ENCODE data around the gene CLIC1. TPM values are rescaled to one million over a fixed set of nuclear protein-coding genes. Genes with fewer than 3 reads are reported as not detected.

The CLIC1 gene
- total RNA-seq, 1 experiment from 2014 or later = 374 TPM

DNA sequence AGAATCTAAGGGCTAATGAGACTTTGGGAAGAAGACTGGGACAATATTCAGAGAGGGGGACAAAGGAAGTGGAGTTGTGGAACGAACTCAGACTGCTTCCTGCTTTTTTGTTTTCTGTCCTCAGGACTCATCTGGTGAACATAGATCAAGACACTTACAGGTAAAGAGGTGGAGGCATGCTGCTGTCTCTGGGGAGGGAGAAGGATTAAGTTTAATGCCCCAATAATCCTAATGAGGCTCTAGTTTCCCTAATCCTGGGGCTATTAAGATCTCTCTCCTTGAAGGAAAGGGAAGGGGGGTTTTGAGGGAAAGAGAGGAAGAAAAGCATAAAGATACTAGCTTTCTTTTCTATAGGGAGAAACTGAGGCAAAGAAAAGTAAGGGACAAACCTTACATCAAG lies 8.1 kb upstream of the CLIC1 start:
- Histone ChIP-seq H3K36me3 (ENCODE audit: control insufficient read depth, insufficient read depth, low read length) (peaks cover 4% of the 10 kb centered on the region; the same call in 1 of the 2 replicates), H3K4me1 (peaks cover 13% of the 10 kb centered on the region), H3K4me3 (ENCODE audit: low read depth, low read length) (no peak overlapping the region), H3K9me3 (no peaks in the 10 kb centered on the region), H3K27me3 (replicated peaks; ENCODE audit: control insufficient read depth, insufficient read depth, low read length) (no peaks in the 10 kb centered on the region)
- Mint-ChIP-seq H3K4me1 (ENCODE audit: low read depth, unreplicated experiment) (peaks cover 6% of the 10 kb centered on the region), H3K9me3 (ENCODE audit: unreplicated experiment) (no peaks in the 10 kb centered on the region), H3K4me3 (ENCODE audit: unreplicated experiment) (no peak overlapping the region), H3K36me3 (ENCODE audit: insufficient read depth, unreplicated experiment) (peaks cover 38% of the 10 kb centered on the region), H3K27me3 (ENCODE audit: insufficient read depth, unreplicated experiment) (no peaks in the 10 kb centered on the region), H3K27ac (ENCODE audit: unreplicated experiment) (no peak overlapping the region)
- BruUV-seq (replicated peaks) = no TSS peak
- TF ChIP-seq, protein P1, sequence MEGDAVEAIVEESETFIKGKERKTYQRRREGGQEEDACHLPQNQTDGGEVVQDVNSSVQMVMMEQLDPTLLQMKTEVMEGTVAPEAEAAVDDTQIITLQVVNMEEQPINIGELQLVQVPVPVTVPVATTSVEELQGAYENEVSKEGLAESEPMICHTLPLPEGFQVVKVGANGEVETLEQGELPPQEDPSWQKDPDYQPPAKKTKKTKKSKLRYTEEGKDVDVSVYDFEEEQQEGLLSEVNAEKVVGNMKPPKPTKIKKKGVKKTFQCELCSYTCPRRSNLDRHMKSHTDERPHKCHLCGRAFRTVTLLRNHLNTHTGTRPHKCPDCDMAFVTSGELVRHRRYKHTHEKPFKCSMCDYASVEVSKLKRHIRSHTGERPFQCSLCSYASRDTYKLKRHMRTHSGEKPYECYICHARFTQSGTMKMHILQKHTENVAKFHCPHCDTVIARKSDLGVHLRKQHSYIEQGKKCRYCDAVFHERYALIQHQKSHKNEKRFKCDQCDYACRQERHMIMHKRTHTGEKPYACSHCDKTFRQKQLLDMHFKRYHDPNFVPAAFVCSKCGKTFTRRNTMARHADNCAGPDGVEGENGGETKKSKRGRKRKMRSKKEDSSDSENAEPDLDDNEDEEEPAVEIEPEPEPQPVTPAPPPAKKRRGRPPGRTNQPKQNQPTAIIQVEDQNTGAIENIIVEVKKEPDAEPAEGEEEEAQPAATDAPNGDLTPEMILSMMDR (IDR thresholded peaks at IDR 0.05; ENCODE audit: insufficient read depth in 1 of 2, low read depth in 1 of 2, low read length in 1 of 2, severe bottlenecking in 1 of 2, unreplicated experiment in 1 of 2) = no peak
- DNase-seq = no peak
- ChIA-PET CTCF (no interaction called here), POLR2A (no interaction called here)
- intact Hi-C loops (cut with micrococcal nuclease; ENCODE audit: unreplicated experiment) = no loop called here

DNA sequence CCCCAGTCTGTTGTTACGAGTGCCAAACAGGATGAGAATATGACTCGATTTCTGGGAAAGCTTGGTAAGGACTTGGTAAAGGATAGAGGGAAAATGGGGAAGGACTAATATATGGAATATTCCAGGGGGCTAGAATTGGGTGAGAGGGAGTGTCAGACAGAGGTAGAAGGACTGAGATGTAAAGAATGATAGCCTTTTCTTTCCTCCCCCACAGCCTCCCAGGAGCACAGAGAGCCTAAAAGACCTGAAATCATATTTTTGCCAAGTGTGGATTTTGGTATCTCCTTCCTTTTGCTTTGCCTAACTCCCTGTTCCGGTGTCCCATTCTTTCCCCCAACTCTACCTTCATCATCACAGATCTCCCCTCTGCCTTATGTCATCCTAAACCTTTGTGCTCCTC lies 6.6 kb upstream of the CLIC1 start:
- Histone ChIP-seq H3K4me3 (ENCODE audit: low read depth, low read length) (no peak overlapping the region), H3K9me3 (no peaks in the 10 kb centered on the region), H3K27me3 (replicated peaks; ENCODE audit: control insufficient read depth, insufficient read depth, low read length) (no peaks in the 10 kb centered on the region), H3K4me1 (peaks cover 23% of the 10 kb centered on the region), H3K36me3 (ENCODE audit: control insufficient read depth, insufficient read depth, low read length) (peaks cover 3% of the 10 kb centered on the region; the same call in 1 of the 2 replicates)
- BruUV-seq (replicated peaks) = no TSS peak
- no peak overlapping the region for H3K4me3 Mint-ChIP-seq (ENCODE audit: unreplicated experiment)
- ChIA-PET POLR2A (no interaction called here), CTCF (no interaction called here)
- H3K36me3 Mint-ChIP-seq (ENCODE audit: insufficient read depth, unreplicated experiment) = peaks cover 50% of the 10 kb centered on the region
- intact Hi-C loops (cut with micrococcal nuclease; ENCODE audit: unreplicated experiment) = no loop called here
- H3K9me3 Mint-ChIP-seq (ENCODE audit: unreplicated experiment) = no peaks in the 10 kb centered on the region
- no peaks in the 10 kb centered on the region for H3K27me3 Mint-ChIP-seq (ENCODE audit: insufficient read depth, unreplicated experiment)
- no peak overlapping the region for H3K27ac Mint-ChIP-seq (ENCODE audit: unreplicated experiment)
- TF ChIP-seq, protein P1 (IDR thresholded peaks at IDR 0.05; ENCODE audit: insufficient read depth in 1 of 2, low read depth in 1 of 2, low read length in 1 of 2, severe bottlenecking in 1 of 2, unreplicated experiment in 1 of 2) = no peak
- H3K4me1 Mint-ChIP-seq (ENCODE audit: low read depth, unreplicated experiment) = peaks cover 21% of the 10 kb centered on the region
- DNase-seq = no peak

DNA sequence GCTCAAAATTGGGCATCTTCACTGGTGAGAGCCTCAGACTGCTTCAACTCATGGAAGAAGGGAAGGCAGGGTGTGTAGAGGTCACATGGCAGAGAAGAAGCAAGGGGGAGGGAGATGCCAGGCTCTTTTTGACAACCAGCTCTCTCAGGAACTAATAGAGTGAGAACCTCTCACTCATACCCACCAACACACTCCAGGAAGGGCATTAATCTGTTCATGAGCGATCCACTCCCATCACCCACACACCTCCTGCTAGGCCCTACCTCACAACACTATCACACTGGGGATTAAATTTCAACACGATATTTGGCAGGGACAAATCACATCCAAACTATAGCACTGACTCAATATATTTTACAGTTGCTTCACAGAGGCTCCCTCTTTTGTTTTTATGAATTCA lies 5.5 kb upstream of the CLIC1 start:
- Mint-ChIP-seq H3K4me3 (ENCODE audit: unreplicated experiment) (peak overlapping the region; percentile 95), H3K4me1 (ENCODE audit: low read depth, unreplicated experiment) (peaks cover 22% of the 10 kb centered on the region), H3K27ac (ENCODE audit: unreplicated experiment) (no peak overlapping the region), H3K9me3 (ENCODE audit: unreplicated experiment) (no peaks in the 10 kb centered on the region), H3K27me3 (ENCODE audit: insufficient read depth, unreplicated experiment) (no peaks in the 10 kb centered on the region), H3K36me3 (ENCODE audit: insufficient read depth, unreplicated experiment) (peaks cover 53% of the 10 kb centered on the region)
- TF ChIP-seq, protein P1 (IDR thresholded peaks at IDR 0.05; ENCODE audit: insufficient read depth in 1 of 2, low read depth in 1 of 2, low read length in 1 of 2, severe bottlenecking in 1 of 2, unreplicated experiment in 1 of 2) = no peak
- DNase-seq = no peak
- ChIA-PET POLR2A (interaction anchor here (0.7 kb wide), 1 partner anchor 327 kb away, joined by 9 read pairs; no protein-coding TSS in a partner anchor), CTCF (interaction anchor here (0.7 kb wide), 1 partner anchor 31 kb away, joined by 3 read pairs; no protein-coding TSS in a partner anchor)
- Histone ChIP-seq H3K4me3 (ENCODE audit: low read depth, low read length) (no peak overlapping the region), H3K9me3 (no peaks in the 10 kb centered on the region), H3K36me3 (ENCODE audit: control insufficient read depth, insufficient read depth, low read length) (no peaks in the 10 kb centered on the region), H3K27me3 (replicated peaks; ENCODE audit: control insufficient read depth, insufficient read depth, low read length) (no peaks in the 10 kb centered on the region), H3K4me1 (peaks cover 22% of the 10 kb centered on the region)
- intact Hi-C loops (cut with micrococcal nuclease; ENCODE audit: unreplicated experiment) = no loop called here
- BruUV-seq (replicated peaks) = no TSS peak
